Vagina (tissue), 2 donors: ENCODE measurements around the gene CLDN19. TPM values are rescaled to one million over a fixed set of nuclear protein-coding genes. Genes with fewer than 3 reads are reported as not detected.

Experiments used
- DNase-seq, 2 donors: peaks; one replicate each; pipeline ENCODE4 v3.0.0-alpha.2; 2017; ENCODE audit errors: extremely low spot score in 2 of 2
- H3K27ac ChIP-seq: fragments of 200-600 bp; sonication (generic); one replicate; pipeline ENCODE4 v1.5.1; 2019
- H3K27me3 ChIP-seq: fragments of 200-600 bp; sonication (generic); one replicate; pipeline ENCODE4 v1.5.1; 2019
- H3K36me3 ChIP-seq, 2 donors: fragments of 200-600 bp; sonication (generic); one replicate each; pipeline ENCODE4 v1.5.1; 2017 to 2019
- H3K4me1 ChIP-seq: fragments of 200-600 bp; sonication (generic); one replicate; pipeline ENCODE4 v1.5.1; 2019
- H3K4me3 ChIP-seq, 2 donors: fragments of 200-600 bp; sonication (generic); 1 replicate in 1 of 2; 2 replicates in 1 of 2; pipeline ENCODE4 v1.5.1; 2016 to 2019
- H3K9me3 ChIP-seq: fragments of 200-600 bp; sonication (generic); one replicate; pipeline ENCODE4 v1.5.1; 2019
- POLR2A ChIP-seq, 2 donors: fragments of 450-650 bp; IDR thresholded peaks; one replicate each; pipeline ENCODE4 v1.6.1; 2017; ENCODE audit warnings: antibody characterized with exemption in 2 of 2, mild to moderate bottlenecking in 2 of 2, moderate library complexity in 2 of 2
- POLR2AphosphoS5 ChIP-seq, 2 donors: sonication (generic); formaldehyde crosslinking; IDR thresholded peaks; one replicate each; pipeline ENCODE4 v1.9.0; 2017; ENCODE audit warnings: antibody characterized with exemption in 2 of 2, mild to moderate bottlenecking in 2 of 2, low read depth in 1 of 2; ENCODE audit not compliant: insufficient read depth in 1 of 2
- intact Hi-C: fragments of 100-400 bp; cut with DNase I; formaldehyde crosslinking; loops from one replicate; pipeline ENCODE4 v1.15.1; 2023
- total RNA-seq: library from RNA; depleted of rRNA; stranded (reverse); fragments of >200 nt; gene quantifications from one replicate; pipeline ENCODE4 v1.2.3, GENCODE V29; 2016
- TF ChIP-seq, protein P1 (sequence below), 3 experiments: fragments of 450-650 bp in 2 of 3; fragments of 200-600 bp in 1 of 3; sonication (generic) in 1 of 3; IDR thresholded peaks; one replicate each; pipeline ENCODE4 v1.5.1; 2017 to 2019; ENCODE audit warnings: antibody characterized with exemption in 3 of 3, mild to moderate bottlenecking in 2 of 3, moderate library complexity in 2 of 3

CLDN19 gene
- total RNA-seq, 1 donor from 2014 or later = not detected

DNA sequence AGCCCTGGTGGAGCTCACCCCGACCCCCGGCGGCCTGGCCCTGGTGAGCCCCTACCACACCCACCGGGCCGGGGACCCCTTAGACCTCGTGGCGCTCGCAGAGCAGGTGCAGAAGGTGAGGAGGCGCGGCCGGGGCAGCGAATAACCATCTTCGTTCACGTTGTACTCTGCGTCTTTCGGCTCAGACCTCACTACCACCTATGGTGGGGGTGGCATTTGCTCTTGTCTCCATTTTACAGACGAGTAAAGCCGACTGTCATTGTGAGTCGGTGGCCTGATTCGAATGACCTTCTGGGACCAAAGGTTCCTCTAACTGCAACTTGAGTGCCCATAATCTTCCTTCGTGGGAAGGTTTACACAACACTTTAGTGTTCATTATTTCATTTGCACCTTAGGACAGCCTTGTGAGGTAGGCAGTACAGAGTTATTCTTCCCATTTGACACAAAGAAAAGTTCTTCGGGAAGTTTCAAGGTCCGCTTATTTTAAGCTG is 27.5 kb upstream of the CLDN19 start:
- intact Hi-C loops = loop anchor here (5.0 kb wide), 1 partner anchor 85 kb away; the partner anchor contains the start of gene YBX1
- no peak for DNase-seq
- TF ChIP-seq POLR2AphosphoS5 (IDR thresholded peaks at IDR 0.05; ENCODE audit: insufficient read depth in 1 of 2, low read depth in 1 of 2) = no peak
- no peak for TF ChIP-seq POLR2A (IDR thresholded peaks at IDR 0.05)
- TF ChIP-seq, protein P1, sequence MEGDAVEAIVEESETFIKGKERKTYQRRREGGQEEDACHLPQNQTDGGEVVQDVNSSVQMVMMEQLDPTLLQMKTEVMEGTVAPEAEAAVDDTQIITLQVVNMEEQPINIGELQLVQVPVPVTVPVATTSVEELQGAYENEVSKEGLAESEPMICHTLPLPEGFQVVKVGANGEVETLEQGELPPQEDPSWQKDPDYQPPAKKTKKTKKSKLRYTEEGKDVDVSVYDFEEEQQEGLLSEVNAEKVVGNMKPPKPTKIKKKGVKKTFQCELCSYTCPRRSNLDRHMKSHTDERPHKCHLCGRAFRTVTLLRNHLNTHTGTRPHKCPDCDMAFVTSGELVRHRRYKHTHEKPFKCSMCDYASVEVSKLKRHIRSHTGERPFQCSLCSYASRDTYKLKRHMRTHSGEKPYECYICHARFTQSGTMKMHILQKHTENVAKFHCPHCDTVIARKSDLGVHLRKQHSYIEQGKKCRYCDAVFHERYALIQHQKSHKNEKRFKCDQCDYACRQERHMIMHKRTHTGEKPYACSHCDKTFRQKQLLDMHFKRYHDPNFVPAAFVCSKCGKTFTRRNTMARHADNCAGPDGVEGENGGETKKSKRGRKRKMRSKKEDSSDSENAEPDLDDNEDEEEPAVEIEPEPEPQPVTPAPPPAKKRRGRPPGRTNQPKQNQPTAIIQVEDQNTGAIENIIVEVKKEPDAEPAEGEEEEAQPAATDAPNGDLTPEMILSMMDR (IDR thresholded peaks at IDR 0.05) = no peak
- Histone ChIP-seq H3K4me1 (peaks cover 48% of the 10 kb centered on the region), H3K27ac (peak overlapping the region; percentile 86), H3K4me3 (peak overlapping the region; percentile 78 to 85), H3K27me3 (no peaks in the 10 kb centered on the region), H3K9me3 (no peaks in the 10 kb centered on the region), H3K36me3 (no peaks in the 10 kb centered on the region)

DNA sequence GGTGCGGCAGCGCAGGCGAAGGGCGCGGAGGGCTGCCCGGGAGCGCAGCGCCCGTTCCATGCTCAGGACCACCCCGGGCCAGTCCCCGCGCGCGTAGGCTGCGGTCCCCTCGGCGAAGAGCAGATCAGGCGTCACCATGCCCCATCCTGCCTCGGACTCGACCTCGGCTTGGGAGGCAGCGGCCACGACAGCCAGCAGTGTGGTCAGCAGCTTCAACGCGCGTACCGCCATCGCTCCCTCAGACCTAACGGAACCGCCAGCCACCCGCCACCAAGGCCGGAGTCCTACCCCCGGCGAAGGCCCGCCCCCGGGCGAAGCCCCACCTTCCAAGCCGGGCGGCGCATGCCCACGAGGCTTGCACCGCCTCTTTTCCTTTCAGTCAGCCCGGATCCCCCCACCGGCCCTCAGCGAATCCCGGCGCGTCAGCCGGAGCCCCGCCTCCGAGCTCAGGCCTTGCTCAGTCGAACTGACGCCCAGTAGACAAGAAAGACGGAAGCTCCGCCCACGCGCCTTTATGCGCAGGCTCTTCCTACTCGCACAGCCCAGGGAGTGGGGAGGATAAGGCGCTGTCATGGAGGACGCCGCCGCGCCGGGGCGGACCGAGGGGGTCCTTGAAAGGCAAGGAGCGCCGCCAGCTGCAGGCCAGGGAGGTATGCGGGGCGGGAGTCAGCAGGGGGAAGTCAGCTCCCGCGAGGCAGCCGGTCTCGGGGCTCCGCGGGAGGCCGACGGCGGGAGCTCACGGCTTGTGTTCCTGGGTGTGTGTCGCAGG is 26.9 kb upstream of the CLDN19 start, which contains the start of the genes C1orf50 and P3H1:
Gene C1orf50, plus strand, starts transcription at position 509 of the 769 bp plus-strand sequence. Its CDS starts 63 bp downstream, at position 572.
Gene P3H1, minus strand, starts transcription at position 288 of the 769 bp plus-strand sequence. Its CDS starts 57 bp downstream, at position 231.
- H3K36me3 ChIP-seq = no peaks in the 10 kb centered on the region
- peak within 1 kb of the TSS; percentile 87 for H3K27ac ChIP-seq
- DNase-seq = peak; percentile 99 to 100
- H3K4me1 ChIP-seq = peaks cover 51% of the 10 kb centered on the region
- no peaks in the 10 kb centered on the region for H3K9me3 ChIP-seq
- intact Hi-C loops = loop anchor here (5.0 kb wide), 1 partner anchor 85 kb away; the partner anchor contains the start of gene YBX1
- TF ChIP-seq POLR2AphosphoS5 (IDR thresholded peaks at IDR 0.05; ENCODE audit: insufficient read depth in 1 of 2, low read depth in 1 of 2) = peak; percentile 98 to 100
- peak; percentile 37 to 97 for TF ChIP-seq POLR2A (IDR thresholded peaks at IDR 0.05)
- TF ChIP-seq, protein P1 (IDR thresholded peaks at IDR 0.05) = no peak
- H3K4me3 ChIP-seq = peak within 1 kb of the TSS; percentile 78 to 85
- no peaks in the 10 kb centered on the region for H3K27me3 ChIP-seq

DNA sequence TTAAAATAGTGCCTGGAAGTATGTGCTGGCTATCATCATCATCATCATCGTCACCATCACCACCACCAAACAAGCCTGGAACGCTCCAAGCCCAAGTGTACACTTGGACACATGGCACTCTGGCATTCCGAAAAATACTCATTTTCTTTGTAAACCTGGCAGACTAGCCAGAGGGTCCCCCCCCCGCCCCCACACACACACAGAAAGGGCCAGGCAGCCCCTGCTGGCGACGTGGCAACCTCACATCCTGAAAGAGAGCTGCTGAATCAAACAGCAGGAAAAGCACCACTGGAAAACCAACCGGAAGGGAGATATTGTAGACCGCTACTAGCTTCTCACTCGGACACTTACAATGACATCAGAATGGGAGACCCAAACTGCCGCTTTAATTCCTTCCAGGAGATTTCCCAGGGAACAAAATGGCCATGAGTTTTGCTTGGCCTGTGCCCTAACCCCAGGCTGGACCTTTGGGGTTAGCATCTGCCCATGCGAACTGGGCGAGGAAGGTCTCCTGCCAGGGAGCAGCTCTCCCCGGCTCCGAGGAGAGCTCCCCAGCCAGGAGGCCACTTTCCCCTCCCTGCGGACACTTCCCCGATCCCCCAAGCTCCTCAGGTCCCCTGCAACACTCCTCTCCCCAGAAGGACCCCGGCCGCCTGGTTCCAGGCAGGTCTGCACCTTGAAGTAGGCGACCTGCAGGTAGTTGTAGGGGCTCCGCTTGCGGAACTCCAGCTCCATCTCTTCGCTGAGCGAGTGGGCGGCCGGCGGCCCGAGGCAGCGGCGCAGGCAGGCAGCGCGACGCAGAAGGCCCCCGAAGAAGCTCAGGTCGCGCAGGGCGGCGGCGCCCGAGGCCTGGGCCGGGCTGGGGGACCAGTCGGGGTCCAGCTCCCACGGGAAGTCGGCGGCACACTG is 26.1 kb upstream of the CLDN19 start:
- DNase-seq = no peak
- intact Hi-C loops = loop anchor here (5.0 kb wide), 1 partner anchor 84 kb away; the partner anchor contains the start of gene YBX1
- H3K9me3 ChIP-seq = no peaks in the 10 kb centered on the region
- no peaks in the 10 kb centered on the region for H3K36me3 ChIP-seq
- H3K4me3 ChIP-seq = peak overlapping the region; percentile 78 to 85
- H3K4me1 ChIP-seq = peaks cover 51% of the 10 kb centered on the region
- no peaks in the 10 kb centered on the region for H3K27me3 ChIP-seq
- TF ChIP-seq, protein P1 (IDR thresholded peaks at IDR 0.05) = peak in 2 of 3 experiments; percentile 25 to 29
- no peak for TF ChIP-seq POLR2AphosphoS5 (IDR thresholded peaks at IDR 0.05; ENCODE audit: insufficient read depth in 1 of 2, low read depth in 1 of 2)
- no peak for TF ChIP-seq POLR2A (IDR thresholded peaks at IDR 0.05)
- peak overlapping the region; percentile 87 for H3K27ac ChIP-seq

DNA sequence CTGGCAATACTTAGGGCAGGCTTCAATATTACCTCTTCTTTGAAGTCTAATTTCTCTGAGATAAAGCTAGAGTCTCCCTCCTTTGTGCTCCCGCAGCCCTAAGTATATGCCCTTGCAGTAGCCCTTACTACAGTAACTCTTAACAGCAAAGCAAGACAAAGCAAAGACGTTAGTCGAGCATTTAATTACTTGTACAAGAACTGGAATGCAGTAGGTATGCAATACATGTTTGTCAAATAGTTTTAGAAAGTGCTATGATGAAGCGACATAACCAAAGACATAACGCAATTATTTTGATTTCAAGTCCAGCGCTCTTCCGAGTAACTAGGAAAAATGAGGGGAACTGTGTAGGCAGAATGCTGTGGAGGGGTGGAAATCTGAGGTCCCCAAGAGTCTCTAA is 25.2 kb upstream of the CLDN19 start:
- H3K4me1 ChIP-seq = peaks cover 51% of the 10 kb centered on the region
- peak overlapping the region; percentile 87 for H3K27ac ChIP-seq
- intact Hi-C loops = loop anchor here (5.0 kb wide), 1 partner anchor 83 kb away; the partner anchor contains the start of gene YBX1
- H3K4me3 ChIP-seq = peak overlapping the region; percentile 78 to 85
- TF ChIP-seq, protein P1 (IDR thresholded peaks at IDR 0.05) = no peak
- TF ChIP-seq POLR2A (IDR thresholded peaks at IDR 0.05) (no peak), POLR2AphosphoS5 (IDR thresholded peaks at IDR 0.05; ENCODE audit: insufficient read depth in 1 of 2, low read depth in 1 of 2) (no peak)
- DNase-seq = no peak
- H3K9me3 ChIP-seq = no peaks in the 10 kb centered on the region
- H3K27me3 ChIP-seq = no peaks in the 10 kb centered on the region
- H3K36me3 ChIP-seq = no peaks in the 10 kb centered on the region
